Tibial nerve (tissue), 4 donors: Measurements from ENCODE around the gene STAB2.
"Not testable (repeated sequence)": the region's sequence is repeated elsewhere in the genome, so short reads cannot be mapped to it uniquely, and the experiment has no call there.

Source experiments
- CTCF ChIP-seq, 5 experiments: fragments of 200-600 bp in 3 of 5; fragments of 450-650 bp in 2 of 5; sonication (generic) in 3 of 5; IDR thresholded peaks; one replicate each; pipeline ENCODE4 v1.5.1; 2016 to 2019; ENCODE audit warnings: antibody characterized with exemption in 5 of 5, mild to moderate bottlenecking in 3 of 5, moderate library complexity in 2 of 5
- EP300 ChIP-seq, 2 donors: sonication (generic); formaldehyde crosslinking; IDR thresholded peaks; one replicate each; pipeline ENCODE4 v1.6.1; 2017; ENCODE audit warnings: antibody characterized with exemption in 2 of 2, mild to moderate bottlenecking in 1 of 2
- POLR2A ChIP-seq, 2 donors: fragments of 450-650 bp; IDR thresholded peaks; one replicate each; pipeline ENCODE4 v1.6.1; 2017; ENCODE audit warnings: antibody characterized with exemption in 2 of 2, mild to moderate bottlenecking in 2 of 2, moderate library complexity in 2 of 2

GRCh38 chr12:103653568-103654173, 66.6 kb downstream of the STAB2 start:
- not testable (repeated sequence) for TF ChIP-seq POLR2A, CTCF, EP300 (IDR thresholded peaks at IDR 0.05)
